GM21423 (cell line): ENCODE results near the gene NTN3.
A peak's percentile ranks its signal among the peaks of the same experiment; 100 is the strongest.
"Not testable (repeated sequence)": the region's sequence is repeated elsewhere in the genome, so short reads cannot be mapped to it uniquely, and the experiment has no call there.

ENCODE experiments used
- ATAC-seq: cut with Tn5 transposase; IDR thresholded peaks from one replicate; pipeline ENCODE4 v1.9.1; 2021; ENCODE audit warnings: mild to moderate bottlenecking, moderate library complexity; ENCODE audit not compliant: unreplicated experiment

Gene NTN3

GRCh38 chr16:2476741-2477140, 5.6 kb downstream of the NTN3 start:
- ATAC-seq: no peak

- ATAC-seq: no peak
Observed at GRCh38 chr16:2477327-2477726, 6.2 kb downstream of the NTN3 start.

GRCh38 chr16:2478279-2478678, 7.2 kb downstream of the NTN3 start:
- no peak for ATAC-seq

- not testable (repeated sequence) for ATAC-seq
Observed at GRCh38 chr16:2479996-2480395, 8.9 kb downstream of the NTN3 start.

GRCh38 chr16:2480948-2481347, 9.9 kb downstream of the NTN3 start:
- no peak for ATAC-seq

- ATAC-seq: no peak
Observed at GRCh38 chr16:2481676-2482075, 10.6 kb downstream of the NTN3 start.

GRCh38 chr16:2482249-2482648, 11.2 kb downstream of the NTN3 start:
- no peak for ATAC-seq

GRCh38 chr16:2482708-2483534, 11.8 kb downstream of the NTN3 start:
- ATAC-seq: no peak

- no peak for ATAC-seq
Observed at GRCh38 chr16:2483939-2484897, 13.1 kb downstream of the NTN3 start.

- no peak for ATAC-seq
Observed at GRCh38 chr16:2484898-2485508, 13.9 kb downstream of the NTN3 start.

GRCh38 chr16:2485811-2486507, 14.9 kb downstream of the NTN3 start:
- ATAC-seq: no peak

GRCh38 chr16:2486645-2487516, 15.8 kb downstream of the NTN3 start:
- peak; percentile 72 for ATAC-seq

- no peak for ATAC-seq
Observed at GRCh38 chr16:2487517-2487842, 16.4 kb downstream of the NTN3 start.

- no peak for ATAC-seq
Observed at GRCh38 chr16:2487903-2488531, 16.9 kb downstream of the NTN3 start.

GRCh38 chr16:2489581-2489980, 18.5 kb downstream of the NTN3 start:
- ATAC-seq: no peak

GRCh38 chr16:2490190-2491105, 19.4 kb downstream of the NTN3 start:
- ATAC-seq: no peak

GRCh38 chr16:2492292-2492691, 21.2 kb downstream of the NTN3 start:
- no peak for ATAC-seq

GRCh38 chr16:2493605-2494004, 22.5 kb downstream of the NTN3 start:
- no peak for ATAC-seq
